Activated T-helper 1 cell treated with anti-CD3 and anti-CD28 coated beads, Interleukin-2, amount 50 U/mL, for 16 hours (primary cell): ENCODE measurements around the gene PLXNA4.

Source experiments
- DNase-seq, 2 donors: peaks; one replicate each; pipeline ENCODE4 v3.0.0-alpha.2; 2020; ENCODE audit warnings: low read depth in 1 of 2, low spot score in 1 of 2

The PLXNA4 gene

DNA sequence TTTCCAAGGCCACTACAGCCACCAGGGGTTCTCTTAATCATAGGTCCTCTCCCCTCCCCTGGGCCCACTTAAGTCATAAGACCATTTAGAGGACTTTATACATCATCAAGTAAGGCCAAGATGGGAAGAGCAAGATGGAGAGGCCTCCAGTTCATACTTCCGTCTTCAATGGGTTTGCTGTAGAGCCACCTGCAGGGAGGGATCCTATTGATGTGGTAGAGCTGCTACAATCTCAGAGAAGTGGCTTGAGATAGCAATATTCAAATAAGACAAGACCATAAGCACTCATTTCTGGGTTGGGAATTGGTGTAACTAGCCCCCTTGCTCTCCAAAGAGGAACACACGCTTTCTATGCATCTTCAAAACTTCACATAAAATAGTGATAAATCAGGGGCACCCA, 214.2 kb downstream of the PLXNA4 start:
- no peak for DNase-seq

DNA sequence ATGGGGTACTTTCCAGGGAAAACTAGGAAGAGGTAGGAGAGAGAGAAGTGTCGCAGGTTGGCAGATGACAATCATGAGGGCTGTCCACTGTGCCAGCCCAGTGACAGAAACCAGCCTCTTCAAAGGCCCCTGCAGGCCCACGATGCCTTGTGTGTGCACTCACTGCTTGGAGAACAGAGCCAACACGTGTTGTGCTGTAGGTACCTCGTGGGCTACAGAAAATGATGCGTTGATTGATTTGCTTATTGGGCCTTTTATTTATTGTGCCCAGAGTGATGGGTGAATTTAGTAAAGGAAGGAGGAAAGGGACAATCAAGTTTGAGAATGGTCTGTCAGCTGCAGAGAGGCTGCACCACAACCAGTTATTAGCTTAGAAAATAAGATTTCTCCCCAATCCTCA, 215.1 kb downstream of the PLXNA4 start:
- DNase-seq = no peak

DNA sequence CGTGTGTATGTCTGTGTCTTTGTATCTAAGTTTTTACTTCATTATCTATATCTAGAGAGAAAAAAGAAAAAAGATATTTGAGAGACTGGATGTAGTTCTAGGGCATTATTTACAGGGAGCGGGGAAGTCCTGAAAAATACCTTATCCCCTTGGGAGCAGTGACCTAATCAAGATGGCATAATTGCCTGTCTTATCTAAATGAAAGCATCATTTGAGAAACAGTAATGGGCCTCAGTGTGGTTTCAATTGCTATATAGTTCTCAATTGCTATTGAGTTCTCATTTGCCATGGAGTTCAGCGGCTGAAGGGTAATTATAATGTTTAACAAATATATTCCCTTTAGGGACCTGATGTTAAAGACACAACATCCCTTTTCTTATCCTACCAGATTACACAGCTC, 216.5 kb downstream of the PLXNA4 start:
- no peak for DNase-seq

DNA sequence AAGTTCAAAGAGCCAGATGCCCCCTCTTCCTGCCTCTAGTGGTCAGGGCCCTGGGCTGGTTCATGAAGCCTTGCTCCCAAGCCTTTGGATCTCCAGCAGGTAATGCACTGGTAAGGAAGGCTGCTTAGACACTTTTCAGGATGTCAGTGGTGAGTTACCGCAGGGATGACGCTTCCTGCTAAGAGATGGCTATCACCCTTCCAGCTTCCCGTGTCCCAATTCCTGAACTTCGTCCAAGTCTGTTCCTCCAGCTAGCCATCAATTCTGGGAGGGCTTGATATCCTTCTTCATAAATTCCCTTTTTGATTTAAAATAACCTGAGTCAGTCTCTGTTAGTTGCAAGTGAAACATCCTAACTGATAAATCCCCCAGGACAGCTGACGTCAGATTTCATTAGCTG, 221.2 kb downstream of the PLXNA4 start:
- DNase-seq = no peak

DNA sequence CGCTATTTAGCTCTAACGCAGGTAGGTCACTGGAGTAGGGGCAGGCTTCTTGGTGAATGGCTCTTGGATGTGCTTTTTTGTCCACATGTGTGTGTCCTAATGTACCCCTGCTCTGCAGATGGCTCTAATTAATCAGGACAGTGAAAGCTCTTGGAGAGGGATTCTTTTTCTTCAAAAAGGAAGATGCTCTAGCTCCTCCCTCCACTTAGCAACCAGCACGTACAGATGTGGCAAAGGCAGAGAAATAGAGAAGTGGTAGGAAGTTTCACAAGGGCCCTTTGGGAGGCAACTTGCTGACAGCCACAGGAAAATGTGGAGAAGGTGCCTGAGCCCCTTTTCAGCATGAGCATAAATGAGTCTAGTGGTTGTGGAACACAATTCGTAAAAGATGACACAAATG, 221.7 kb downstream of the PLXNA4 start:
- DNase-seq = no peak

DNA sequence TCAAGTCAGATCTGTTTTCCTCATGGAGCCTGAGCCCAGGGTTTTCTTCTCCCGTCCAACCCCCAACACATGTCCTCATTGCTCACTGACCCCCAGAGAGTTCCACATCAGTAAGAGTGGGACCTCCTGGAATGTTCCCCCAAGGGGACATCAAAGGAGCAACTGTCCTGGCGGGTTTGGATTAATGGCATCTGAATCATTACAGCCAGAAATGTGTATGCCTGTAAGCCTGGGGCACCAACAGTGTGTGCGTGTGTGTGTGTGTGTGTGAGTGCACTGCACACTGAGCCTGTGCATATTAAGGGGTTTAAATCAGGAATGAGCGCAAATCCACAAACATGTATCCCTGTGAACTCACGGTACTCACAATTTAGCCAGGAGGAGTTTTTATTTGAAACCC, 222.3 kb downstream of the PLXNA4 start:
- DNase-seq = no peak

DNA sequence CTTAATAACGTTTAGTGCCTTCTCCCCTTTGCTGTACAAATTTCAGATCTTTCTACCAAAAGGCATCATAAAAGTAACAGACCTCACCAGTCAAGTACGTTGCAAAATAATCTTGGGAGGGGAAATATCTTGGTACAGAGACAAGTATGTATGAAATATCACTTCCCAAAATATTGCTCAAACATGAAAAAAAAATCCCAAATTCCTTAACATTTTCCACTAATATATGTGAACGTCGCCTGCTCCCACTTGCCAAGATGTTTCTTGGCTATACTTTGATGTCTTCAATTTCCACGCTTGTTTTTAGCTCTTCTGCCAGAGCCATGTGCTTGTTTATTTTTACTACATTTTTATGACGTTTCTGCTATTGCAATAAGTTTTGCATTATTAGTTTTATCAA, 223.5 kb downstream of the PLXNA4 start:
- no peak for DNase-seq

DNA sequence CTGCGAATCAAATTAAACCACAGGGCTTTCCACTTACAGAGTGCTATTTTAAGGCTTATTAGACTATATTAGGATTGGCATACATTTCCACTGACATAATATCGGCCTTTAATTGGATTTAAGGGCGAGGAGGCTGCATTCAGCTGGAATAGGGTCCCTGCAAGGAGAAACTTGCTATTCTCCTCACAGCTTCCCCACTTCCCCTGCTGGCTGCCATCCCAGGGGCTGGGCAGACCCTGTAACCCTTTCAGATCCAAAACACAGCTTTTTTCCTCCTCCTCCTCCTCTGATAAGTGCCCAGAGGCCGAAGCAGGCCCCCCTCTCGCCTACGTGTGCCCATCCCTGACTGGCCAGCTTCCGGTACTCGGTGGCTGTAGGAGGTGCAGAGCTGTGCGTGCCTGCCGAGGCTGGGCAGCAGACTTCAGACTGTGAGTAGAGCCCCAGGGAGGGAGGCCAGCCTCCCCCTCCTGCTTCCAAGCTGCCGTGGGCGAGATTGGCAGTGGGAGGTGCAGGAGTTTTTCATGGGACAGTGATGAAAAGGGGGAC, 224.2 kb downstream of the PLXNA4 start:
- no peak for DNase-seq

DNA sequence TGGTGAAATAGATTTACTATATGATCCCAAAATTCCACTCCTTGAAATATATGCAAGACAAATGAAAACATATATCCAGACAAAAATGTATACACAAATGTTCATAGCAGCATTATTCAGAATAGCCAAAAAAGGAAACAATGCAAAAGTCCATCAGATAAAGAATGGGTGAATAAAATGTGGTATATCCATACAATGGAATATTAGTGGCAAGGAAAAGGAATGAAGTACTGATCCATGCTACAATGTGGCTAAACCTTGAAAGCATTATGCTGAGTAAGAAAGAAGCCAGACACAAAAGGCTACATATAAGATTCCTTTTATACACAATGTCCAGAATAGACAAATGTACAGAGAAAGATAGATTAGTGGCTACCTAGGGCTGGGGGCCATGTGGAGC, 225.5 kb downstream of the PLXNA4 start:
- no peak for DNase-seq

DNA sequence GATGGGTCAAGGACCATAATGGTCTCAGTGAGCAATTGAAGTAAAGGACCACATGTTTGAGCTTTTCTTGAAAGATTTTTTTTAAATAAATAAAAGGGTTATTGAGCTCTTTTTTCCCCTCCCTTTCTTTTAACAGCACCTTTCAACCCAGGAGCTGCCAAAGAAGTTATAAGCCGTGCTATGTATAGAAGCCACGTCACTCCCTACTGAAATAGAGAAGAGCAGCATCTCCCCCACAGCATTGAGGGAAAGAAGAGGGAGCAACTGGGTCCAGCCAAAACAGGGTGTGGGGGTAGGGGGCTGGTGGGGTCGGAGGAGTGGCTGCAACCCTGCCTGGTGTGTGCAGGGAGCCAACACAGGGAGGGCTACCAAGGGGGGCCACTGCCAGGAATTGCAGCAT, 227.2 kb downstream of the PLXNA4 start:
- no peak for DNase-seq

DNA sequence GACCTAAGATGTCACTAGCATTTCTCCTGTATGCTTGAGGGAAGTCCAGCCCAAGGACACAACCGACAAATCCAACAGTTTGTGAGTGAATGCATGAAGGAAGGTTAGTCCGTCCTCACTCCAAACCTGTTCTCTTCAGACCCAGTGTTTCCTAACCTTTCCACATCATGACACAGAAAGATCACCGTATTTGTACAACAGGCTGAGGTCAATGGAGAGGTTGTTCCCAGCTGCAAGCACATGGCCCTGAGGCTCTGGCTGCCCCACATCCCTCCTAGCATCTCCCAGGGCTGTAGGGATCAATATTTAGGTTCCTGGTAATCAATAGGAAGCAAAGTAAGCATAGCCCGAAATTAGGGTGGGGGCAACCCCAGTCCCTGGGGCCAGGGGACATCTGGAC, 227.9 kb downstream of the PLXNA4 start:
- DNase-seq = no peak

DNA sequence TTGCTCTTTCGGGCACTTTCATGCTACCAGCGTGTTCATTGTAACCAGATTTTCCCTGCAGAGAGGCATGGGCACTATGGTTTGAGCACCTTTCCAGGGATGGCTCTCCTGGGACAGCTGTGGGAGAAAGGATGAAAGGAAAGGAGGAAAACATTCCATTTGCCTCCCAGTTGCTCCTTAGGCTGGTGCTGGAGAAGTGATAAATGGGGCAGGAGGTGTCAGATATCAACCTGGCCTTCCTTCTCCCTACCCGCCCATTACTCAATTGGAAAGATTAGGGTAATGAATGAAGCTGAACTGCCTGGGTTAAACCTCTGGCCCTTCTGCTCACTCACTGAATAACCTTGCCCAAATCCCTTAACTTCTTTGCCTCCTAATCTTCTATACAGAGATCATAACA, 228.4 kb downstream of the PLXNA4 start:
- no peak for DNase-seq

DNA sequence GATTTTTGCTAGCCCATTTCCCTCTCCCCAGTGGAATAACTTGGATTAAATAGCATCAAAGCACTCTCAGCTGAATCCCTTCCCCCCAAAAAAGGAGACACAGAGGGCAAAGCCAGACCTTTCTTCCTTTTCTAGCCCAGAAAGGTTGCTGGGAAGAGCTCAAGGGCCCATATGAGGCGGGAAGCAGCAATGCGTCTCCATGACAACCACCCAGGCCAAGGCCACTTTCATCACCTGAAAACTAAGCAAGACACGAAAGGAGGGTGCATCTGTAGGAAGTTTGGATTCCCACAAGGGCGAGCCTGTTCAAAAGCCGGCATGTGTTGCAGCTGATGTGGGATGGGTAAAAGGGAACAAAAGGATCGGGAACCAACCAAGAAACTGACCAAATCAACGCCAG, 229.1 kb downstream of the PLXNA4 start:
- no peak for DNase-seq

DNA sequence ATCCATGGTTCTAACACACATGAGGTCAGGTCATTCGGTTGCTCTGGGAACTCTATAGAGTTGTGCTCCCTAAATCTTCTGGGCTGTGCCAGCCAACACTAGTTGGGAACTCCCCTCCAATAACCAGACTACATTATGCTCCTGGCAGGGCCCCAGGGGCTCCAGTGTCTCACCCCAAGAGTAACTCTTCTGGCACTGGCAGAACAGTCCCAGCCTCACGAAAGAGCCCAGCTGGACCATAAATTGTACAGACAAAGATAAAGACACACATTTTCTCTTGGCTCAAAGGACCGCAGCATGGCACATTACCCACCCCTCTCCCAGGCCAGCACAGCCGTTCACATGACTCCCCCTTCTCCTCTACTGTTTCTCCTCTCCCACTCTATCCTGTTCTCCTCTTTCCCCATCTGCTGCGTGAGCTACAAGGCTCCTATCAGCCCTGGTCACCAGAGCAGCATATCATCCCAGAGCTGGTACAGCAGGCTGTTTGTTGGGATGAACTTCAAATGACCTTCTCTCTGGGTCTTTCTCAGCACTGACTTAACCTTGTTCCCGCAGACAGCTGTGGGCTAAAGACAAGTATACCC, 230.6 kb downstream of the PLXNA4 start:
- no peak for DNase-seq

DNA sequence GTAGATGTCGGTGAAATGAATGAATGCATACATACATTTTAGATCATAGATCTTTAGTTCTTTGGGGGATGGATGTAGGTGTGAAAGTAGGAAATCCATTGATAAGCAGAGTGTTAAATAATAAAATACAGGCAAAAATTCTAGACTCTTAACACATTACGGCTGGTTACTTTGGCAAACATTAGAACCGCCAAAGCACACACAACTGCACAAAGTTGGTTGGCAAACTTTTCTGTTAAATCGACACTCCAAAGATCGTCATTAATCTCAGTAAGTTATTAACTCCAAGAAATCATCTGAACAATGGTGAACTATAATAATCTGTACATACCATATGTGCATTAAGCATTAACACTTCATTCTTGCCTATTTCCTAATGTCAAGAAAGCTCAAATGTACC, 231.2 kb downstream of the PLXNA4 start:
- no peak for DNase-seq

DNA sequence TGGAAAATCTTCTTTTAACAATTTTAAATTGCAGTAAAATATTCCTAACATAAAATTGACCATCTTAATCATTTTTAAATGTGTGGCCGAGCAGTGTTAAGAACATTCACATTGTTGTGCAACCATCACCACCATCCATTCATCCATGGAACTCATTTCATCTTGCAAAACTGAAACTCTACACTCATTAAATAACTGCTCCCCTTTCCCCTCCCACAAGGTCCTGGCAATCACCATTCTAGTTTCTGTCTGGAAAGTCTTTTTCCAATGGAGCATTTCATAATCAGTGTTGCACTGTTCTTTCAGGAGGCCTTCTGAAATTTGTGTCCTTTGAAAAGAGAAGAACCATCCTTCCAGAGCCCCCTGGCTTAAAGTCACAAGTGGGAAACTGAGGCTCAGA, 233.1 kb downstream of the PLXNA4 start:
- DNase-seq = no peak

DNA sequence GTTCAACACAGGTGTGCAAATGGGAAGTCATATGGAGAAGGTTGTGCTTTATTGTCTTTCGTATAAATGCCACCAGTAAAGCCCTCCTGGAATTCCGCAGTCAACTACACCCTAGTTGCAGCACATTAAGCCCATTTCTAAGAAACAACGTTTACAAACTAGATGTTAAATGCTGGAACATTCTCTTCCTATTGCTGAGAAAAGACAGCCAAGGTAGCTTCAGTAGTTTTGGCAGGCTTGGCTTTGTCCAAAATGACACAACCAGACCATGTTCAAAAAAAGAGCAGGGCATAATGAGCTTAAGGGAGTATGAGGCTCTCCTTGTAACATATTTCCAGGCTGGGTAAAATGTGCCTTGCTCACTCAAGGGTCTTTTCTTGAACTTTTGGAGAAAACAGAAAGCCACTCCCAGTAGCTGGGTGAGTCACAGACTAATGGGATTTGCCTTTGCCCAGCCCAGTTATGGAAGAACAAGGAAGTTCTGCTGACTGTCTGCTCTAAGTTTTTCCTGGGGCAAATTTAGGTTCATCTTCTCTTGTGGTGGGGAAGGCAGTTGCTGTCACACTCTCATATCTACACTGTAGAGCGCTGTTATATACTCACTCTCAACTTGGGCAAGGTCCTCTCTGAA, 238.7 kb downstream of the PLXNA4 start:
- no peak for DNase-seq

DNA sequence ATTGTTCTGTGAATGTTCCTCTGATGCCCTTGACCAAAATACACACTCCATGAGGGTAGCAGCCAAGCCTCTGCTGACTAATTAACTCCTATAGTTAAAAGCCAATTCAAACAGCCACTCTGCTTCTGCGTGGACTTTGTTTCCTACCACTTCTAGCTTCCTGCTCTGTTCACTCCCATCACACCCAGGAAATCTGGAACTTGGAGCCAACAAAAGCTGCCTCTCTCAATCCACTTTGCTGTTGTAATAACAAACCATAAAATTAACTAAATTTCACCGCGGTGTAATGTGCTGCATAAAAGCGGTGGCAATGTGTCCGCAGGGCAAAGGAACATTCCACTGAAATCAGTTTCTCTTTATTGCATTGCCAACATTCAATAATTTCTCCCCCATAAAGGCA, 239.5 kb downstream of the PLXNA4 start:
- DNase-seq = no peak

DNA sequence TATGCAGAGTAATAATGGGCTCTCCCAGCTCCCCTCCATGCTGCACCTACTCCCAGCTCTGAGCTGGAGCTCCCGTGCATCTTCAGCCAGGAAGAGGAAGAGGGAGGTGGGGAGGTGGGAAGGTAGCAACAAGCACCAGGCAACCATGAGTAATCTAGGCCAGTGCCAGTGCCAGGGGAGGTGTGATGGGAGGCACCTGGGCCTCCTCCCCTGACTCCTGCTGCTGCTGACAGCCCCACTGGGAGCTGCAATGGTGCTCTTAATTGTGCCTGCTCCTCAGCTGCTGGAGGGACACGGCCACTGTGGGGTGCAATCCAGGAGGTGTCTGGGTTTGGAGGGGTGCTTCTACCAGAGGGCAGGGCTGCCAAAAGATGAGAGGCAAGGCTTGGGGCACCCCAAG, 243.0 kb downstream of the PLXNA4 start:
- no peak for DNase-seq

DNA sequence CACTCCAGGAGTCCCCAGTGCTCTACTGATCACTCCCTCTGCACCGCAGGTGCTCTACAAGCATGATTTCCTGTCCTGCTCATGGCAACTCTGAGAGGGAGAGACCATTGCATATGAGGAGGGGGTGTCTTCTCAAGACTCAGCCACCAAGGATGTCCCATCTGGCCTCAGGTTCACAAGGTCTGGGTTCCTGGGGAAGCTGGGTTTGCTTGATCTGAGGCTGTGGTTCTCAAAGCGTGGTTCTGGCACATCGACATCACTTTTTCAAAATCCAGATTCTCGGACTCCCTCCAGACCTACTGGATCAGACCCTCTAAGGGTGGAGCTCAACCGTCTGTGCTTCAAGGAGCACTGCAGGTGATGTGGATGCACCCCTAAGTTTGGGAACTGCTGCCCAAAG, 247.5 kb downstream of the PLXNA4 start:
- no peak for DNase-seq

DNA sequence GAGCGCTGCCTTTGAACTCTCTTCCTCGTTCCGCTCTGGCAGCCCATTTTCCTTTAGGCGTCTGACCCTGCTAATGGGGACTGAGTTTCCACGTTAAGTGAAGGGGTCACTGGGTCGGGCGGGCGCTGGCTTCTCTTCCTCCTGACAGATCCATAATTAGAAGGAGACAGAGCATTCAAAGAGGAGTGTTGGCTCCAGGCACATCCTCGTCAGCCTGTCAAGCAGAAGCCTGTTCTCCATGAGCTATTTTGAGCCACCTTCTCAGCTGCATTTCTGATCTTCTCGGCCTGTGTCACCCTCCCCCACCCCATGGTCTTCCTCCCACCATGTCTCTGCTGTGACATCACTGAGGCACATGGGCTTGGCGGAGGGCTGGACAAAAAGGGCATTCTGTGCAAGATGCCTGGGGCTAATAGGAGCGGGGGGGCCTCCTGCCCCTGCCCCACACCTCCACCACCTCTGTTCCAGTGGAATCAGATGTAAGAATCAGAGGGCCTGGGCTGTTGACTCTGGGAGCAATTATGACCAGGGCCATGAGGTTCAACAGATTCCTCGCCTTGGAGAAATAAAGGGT, 248.1 kb downstream of the PLXNA4 start:
- no peak for DNase-seq

DNA sequence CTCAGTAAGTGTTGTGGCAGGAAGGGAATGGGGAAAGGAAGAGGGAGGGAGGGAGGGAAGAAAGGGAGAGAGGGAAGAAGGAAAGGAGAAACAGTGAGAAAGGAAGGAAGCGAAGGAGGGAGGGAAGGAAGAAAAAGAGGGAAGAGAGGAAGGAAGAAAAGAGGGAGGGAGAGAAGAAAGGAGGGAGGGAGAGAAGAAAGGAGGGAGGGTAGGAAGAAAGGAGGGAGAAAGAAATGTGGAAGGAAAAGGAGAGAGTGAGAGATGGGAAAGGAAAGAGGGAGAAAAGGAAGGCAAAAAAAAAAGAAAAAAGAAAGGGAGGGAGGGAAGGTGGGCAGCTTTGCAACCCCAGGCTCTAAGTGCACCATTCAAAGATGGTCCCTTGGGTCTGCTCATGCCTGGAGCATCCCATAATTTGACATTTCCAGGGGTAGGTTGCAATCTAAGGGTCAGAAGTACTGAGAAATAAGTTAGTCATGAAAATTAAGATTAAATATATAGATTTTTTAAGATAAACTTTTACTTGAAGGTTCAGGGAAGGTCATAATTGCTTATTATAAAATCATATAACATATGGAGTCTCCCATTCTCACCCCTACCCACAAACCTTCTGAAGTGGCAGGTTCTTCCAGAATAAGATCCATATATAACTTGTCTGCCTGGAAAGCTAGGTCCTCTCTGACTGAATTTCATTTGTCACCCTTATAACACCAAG, 249.2 kb downstream of the PLXNA4 start:
- DNase-seq = no peak
